HepG2 (cell line): ENCODE measurements around the gene C5orf58. TPM values are rescaled to one million over a fixed set of nuclear protein-coding genes. Genes with fewer than 3 reads are reported as not detected.

Experiments used
- ATAC-seq: fragments of 200-7000 bp; cut with Tn5 transposase; 3 replicates; pipeline ENCODE4 v1.9.1; 2020; ENCODE audit warnings: mild to moderate bottlenecking, moderate library complexity
- BruUV-seq: library from RNA; stranded (reverse); fragments of 400-500 nt; replicated peaks from 2 replicates; lab custom pipeline; 2021; lab: Mats Ljungman, UMichigan
- CTCF ChIA-PET: fragments of 300-600 bp; formaldehyde crosslinking; extraction: SDS; loops from one replicate; lab custom pipeline; 2021; ENCODE audit warnings: low total read pairs, inconsistent platforms, low intra/inter-chr PET ratio; lab: Yijun Ruan, JAX
- POLR2A ChIA-PET: fragments of 350-600 bp; sonication (Branson Sonifier 250); formaldehyde crosslinking; loops from one replicate; lab custom pipeline; 2020; ENCODE audit warnings: antibody characterized with exemption, inconsistent platforms; lab: Yijun Ruan, JAX
- DNase-seq: peaks from one replicate; pipeline ENCODE4 v3.0.0-alpha.2; 2015; ENCODE audit warnings: low spot score
- FAIRE-seq: peaks from 3 replicates; lab custom pipeline; 2011; peaks lifted over from hg19 to GRCh38; lab: Jason Lieb, UNC
- H2AFZ ChIP-seq: one replicate; pipeline ENCODE4 v1.6.1; 2011; ENCODE audit warnings: low read length, inconsistent platforms
- H3K27ac ChIP-seq: fragments of 300-600 bp; 3 replicates; pipeline ENCODE4 v1.8.0; 2011; ENCODE audit warnings: mixed run types, mild to moderate bottlenecking, mixed read lengths, low read length, inconsistent platforms; ENCODE audit not compliant: insufficient read depth; ENCODE audit errors: extremely low read length
- H3K27me3 ChIP-seq, 2 experiments: fragments of 200-600 bp in 1 of 2; 2 replicates in 1 of 2; 3 replicates in 1 of 2; pipeline versions ENCODE4 v1.6.0 to v1.8.0; 2011; ENCODE audit warnings: low read length in 2 of 2, mild to moderate bottlenecking in 2 of 2, moderate library complexity in 2 of 2, inconsistent platforms in 1 of 2; ENCODE audit not compliant: insufficient read depth in 2 of 2, control insufficient read depth in 1 of 2
- H3K36me3 ChIP-seq, 2 experiments: fragments of 200-600 bp in 1 of 2; replicated peaks in 1 of 2; 2 replicates in 1 of 2; 3 replicates in 1 of 2; pipeline versions ENCODE4 v1.5.1 to v1.8.0; 2011; ENCODE audit warnings: low read length in 2 of 2, inconsistent platforms in 1 of 2; ENCODE audit not compliant: insufficient read depth in 2 of 2, control insufficient read depth in 1 of 2
- H3K4me1 ChIP-seq: 2 replicates; pipeline ENCODE4 v1.5.1; 2012; ENCODE audit warnings: low read length, inconsistent platforms; ENCODE audit not compliant: insufficient read depth
- H3K4me2 ChIP-seq: 2 replicates; pipeline ENCODE4 v1.6.0; 2011; ENCODE audit warnings: low read depth, low read length, inconsistent platforms
- H3K4me3 ChIP-seq, 3 experiments: fragments of 200-600 bp in 1 of 3; sonication (generic), shearing (Covaris generic) in 1 of 3; replicated peaks in 1 of 3; 2 replicates each; pipeline ENCODE4 v1.5.1; 2011 to 2016; ENCODE audit warnings: low read length in 3 of 3, inconsistent platforms in 2 of 3, low read depth in 2 of 3, mild to moderate bottlenecking in 2 of 3, control low read depth in 1 of 3, mixed read lengths in 1 of 3; ENCODE audit not compliant: insufficient read depth in 1 of 3
- H3K79me2 ChIP-seq: one replicate; pipeline ENCODE4 v1.6.1; 2011; ENCODE audit warnings: low read length, inconsistent platforms; ENCODE audit not compliant: insufficient read depth
- H3K9ac ChIP-seq: 2 replicates; pipeline ENCODE4 v1.6.0; 2011; ENCODE audit warnings: mild to moderate bottlenecking, low read depth, low read length, inconsistent platforms; ENCODE audit not compliant: insufficient read depth
- H3K9me3 ChIP-seq: 2 replicates; pipeline ENCODE4 v1.5.1; 2012; ENCODE audit warnings: mild to moderate bottlenecking, low read length
- H4K20me1 ChIP-seq: 2 replicates; pipeline ENCODE4 v1.6.0; 2011; ENCODE audit warnings: inconsistent platforms, mild to moderate bottlenecking, low read length, moderate library complexity; ENCODE audit not compliant: insufficient read depth
- CEBPZ ChIP-seq: IDR thresholded peaks from 2 replicates; pipeline ENCODE4 v1.6.1; 2012; ENCODE audit warnings: low read length, improper control_type of control experiment
- NFRKB ChIP-seq: fragments of 450-650 bp; IDR thresholded peaks from 2 replicates; pipeline ENCODE4 v1.6.1; 2017
- ZNF274 ChIP-seq: sonication (generic); formaldehyde crosslinking; IDR thresholded peaks from 2 replicates; pipeline ENCODE4 v1.5.1; 2020; ENCODE audit warnings: mild to moderate bottlenecking, missing genetic modification reagents
- WGBS: methylation state at CpG from one replicate; pipeline ENCODE4 v1.1.6; 2017; ENCODE audit warnings: low lambda C conversion rate; 5-methylcytosine and 5-hydroxymethylcytosine counted together
- in situ Hi-C: cut with HindIII; loops from 2 replicates; pipeline ENCODE4 v1.10.0; 2017; ENCODE audit warnings: low pct_unique_long_range_greater_than_20kb; ENCODE audit not compliant: extremely low pct_ligation_motif_present
- intact Hi-C: fragments of 100-400 bp; cut with micrococcal nuclease; formaldehyde crosslinking; loops from one replicate; pipeline ENCODE4 v1.10.0; 2022; ENCODE audit not compliant: unreplicated experiment
- polyA plus RNA-seq, 8 experiments: library from polyadenylated mRNA; depleted of rRNA in 3 of 8; stranded (reverse) in 7 of 8; unstranded in 1 of 8; fragments of >200 nt; fragmentation: Illumina TruSeq in 4 of 8; extraction: Trizol in 4 of 8; gene quantifications; 2 replicates each; pipeline versions ENCODE4 v1.2.1 to v1.2.3, GENCODE V29; 2011 to 2016; ENCODE audit warnings: low read depth in 4 of 8, missing spikeins in 1 of 8, mixed read lengths in 1 of 8; ENCODE audit not compliant: insufficient read depth in 1 of 8
- total RNA-seq, 5 experiments: library from RNA; depleted of rRNA; stranded (reverse); fragments of >200 nt; fragmentation: Illumina TruSeq; extraction: Trizol; gene quantifications; 2 replicates each; pipeline ENCODE4 v1.2.3, GENCODE V29; 2016; ENCODE audit warnings: low read depth in 1 of 5
- TF ChIP-seq, protein P1 (sequence below), 2 experiments: sonication (generic) in 1 of 2; formaldehyde crosslinking in 1 of 2; IDR thresholded peaks; 2 replicates each; pipeline versions ENCODE4 v1.6.1 to v1.9.0; 2014 to 2022; ENCODE audit warnings: antibody characterized with exemption in 1 of 2, borderline replicate concordance in 1 of 2, inconsistent platforms in 1 of 2, low read depth in 1 of 2, missing genetic modification reagents in 1 of 2

C5orf58 gene
- total and polyA plus RNA-seq, 2 of the 13 experiments (the other 11 are each of a cell fraction or from before 2014, with no cell fraction given): not detected

- no peak overlapping the region for H2AFZ ChIP-seq
- POLR2A ChIA-PET: no interaction called here
- H3K27ac ChIP-seq: no peak overlapping the region
- H3K9me3 ChIP-seq: no peaks in the 10 kb centered on the region
- H4K20me1 ChIP-seq: no peaks in the 10 kb centered on the region
- no peaks in the 10 kb centered on the region for H3K4me1 ChIP-seq
- no TSS peak for BruUV-seq
- H3K36me3 ChIP-seq: no peaks in the 10 kb centered on the region
- FAIRE-seq: no peak
- DNase-seq: no peak
- H3K27me3 ChIP-seq: no peaks in the 10 kb centered on the region; a peak in 1 of 5 replicates
- intact Hi-C loops: no loop called here
- no peak overlapping the region for H3K4me2 ChIP-seq
- no peak for TF ChIP-seq ZNF274 (CRISPR knock-in tag)
- TF ChIP-seq NFRKB: no peak
- TF ChIP-seq CEBPZ: no peak
- TF ChIP-seq, protein P1, sequence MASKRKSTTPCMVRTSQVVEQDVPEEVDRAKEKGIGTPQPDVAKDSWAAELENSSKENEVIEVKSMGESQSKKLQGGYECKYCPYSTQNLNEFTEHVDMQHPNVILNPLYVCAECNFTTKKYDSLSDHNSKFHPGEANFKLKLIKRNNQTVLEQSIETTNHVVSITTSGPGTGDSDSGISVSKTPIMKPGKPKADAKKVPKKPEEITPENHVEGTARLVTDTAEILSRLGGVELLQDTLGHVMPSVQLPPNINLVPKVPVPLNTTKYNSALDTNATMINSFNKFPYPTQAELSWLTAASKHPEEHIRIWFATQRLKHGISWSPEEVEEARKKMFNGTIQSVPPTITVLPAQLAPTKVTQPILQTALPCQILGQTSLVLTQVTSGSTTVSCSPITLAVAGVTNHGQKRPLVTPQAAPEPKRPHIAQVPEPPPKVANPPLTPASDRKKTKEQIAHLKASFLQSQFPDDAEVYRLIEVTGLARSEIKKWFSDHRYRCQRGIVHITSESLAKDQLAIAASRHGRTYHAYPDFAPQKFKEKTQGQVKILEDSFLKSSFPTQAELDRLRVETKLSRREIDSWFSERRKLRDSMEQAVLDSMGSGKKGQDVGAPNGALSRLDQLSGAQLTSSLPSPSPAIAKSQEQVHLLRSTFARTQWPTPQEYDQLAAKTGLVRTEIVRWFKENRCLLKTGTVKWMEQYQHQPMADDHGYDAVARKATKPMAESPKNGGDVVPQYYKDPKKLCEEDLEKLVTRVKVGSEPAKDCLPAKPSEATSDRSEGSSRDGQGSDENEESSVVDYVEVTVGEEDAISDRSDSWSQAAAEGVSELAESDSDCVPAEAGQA (IDR thresholded peaks at IDR 0.05; ENCODE audit: low read depth): no peak
- TF ChIP-seq, protein P1 (CRISPR knock-in tag; IDR thresholded peaks at IDR 0.05; ENCODE audit: borderline replicate concordance): no peak
- TF ChIP-seq, all 625 proteins: peak for 0
- in situ Hi-C loops: no loop called here
- Histone ChIP-seq H3K9ac (no peak overlapping the region), H3K4me3 (no peak overlapping the region), H3K79me2 (no peaks in the 10 kb centered on the region)
- CTCF ChIA-PET: no interaction called here
- WGBS: 29% methylated on average over 4 of the region's 4 CpGs
- ATAC-seq: no peak
These were observed 13.5 kb downstream of the C5orf58 start for GRCh38 chr5:170246126-170246870.
